Trophoblast cell (in vitro differentiated cells and primary cell): ENCODE data around the gene CDH15.
A peak's percentile ranks its signal among the peaks of the same experiment; 100 is the strongest.

Experiments
- DNase-seq, 2 donors: peaks; one replicate each; pipeline ENCODE4 v3.0.0-alpha.2; 2016
- H2AFZ ChIP-seq: 2 replicates; pipeline ENCODE4 v1.6.1; 2013; ENCODE audit warnings: low read length, moderate library complexity, mild to moderate bottlenecking; ENCODE audit not compliant: insufficient read depth, poor library complexity
- H2AK5ac ChIP-seq: 2 replicates; pipeline ENCODE4 v1.6.1; 2013; ENCODE audit warnings: mild to moderate bottlenecking, low read length
- H2BK120ac ChIP-seq: 2 replicates; pipeline ENCODE4 v1.6.1; 2013; ENCODE audit warnings: low read length, mild to moderate bottlenecking, moderate library complexity; ENCODE audit not compliant: insufficient read depth, poor library complexity
- H2BK12ac ChIP-seq: 2 replicates; pipeline ENCODE4 v1.6.1; 2013; ENCODE audit warnings: mild to moderate bottlenecking, low read length, moderate library complexity
- H2BK5ac ChIP-seq: 2 replicates; pipeline ENCODE4 v1.6.1; 2013; ENCODE audit warnings: low read length, low read depth, moderate library complexity, mild to moderate bottlenecking; ENCODE audit not compliant: poor library complexity
- H3K14ac ChIP-seq: 2 replicates; pipeline ENCODE4 v1.6.1; 2013; ENCODE audit warnings: mild to moderate bottlenecking, low read length
- H3K18ac ChIP-seq: 2 replicates; pipeline ENCODE4 v1.6.1; 2013; ENCODE audit warnings: mild to moderate bottlenecking, low read length
- H3K23ac ChIP-seq: 2 replicates; pipeline ENCODE4 v1.6.1; 2013; ENCODE audit warnings: low read length
- H3K27ac ChIP-seq: 2 replicates; pipeline ENCODE4 v1.5.1; 2013; ENCODE audit warnings: low read depth, mild to moderate bottlenecking, inconsistent platforms, low read length, moderate library complexity
- H3K27me3 ChIP-seq: 2 replicates; pipeline ENCODE4 v1.6.1; 2013; ENCODE audit warnings: inconsistent platforms, mild to moderate bottlenecking, low read length, moderate library complexity; ENCODE audit not compliant: insufficient read depth
- H3K36me3 ChIP-seq, 2 experiments: 1 replicate in 1 of 2; 2 replicates in 1 of 2; pipeline ENCODE4 v1.6.1; 2013; ENCODE audit warnings: low read length in 2 of 2, mild to moderate bottlenecking in 2 of 2, moderate library complexity in 1 of 2; ENCODE audit not compliant: insufficient read depth in 2 of 2, control insufficient read depth in 1 of 2
- H3K4ac ChIP-seq: 2 replicates; pipeline ENCODE4 v1.6.1; 2013; ENCODE audit warnings: low read depth, mild to moderate bottlenecking, low read length, moderate library complexity
- H3K4me1 ChIP-seq, 2 experiments: 1 replicate in 1 of 2; 2 replicates in 1 of 2; pipeline ENCODE4 v1.6.1; 2013; ENCODE audit warnings: low read length in 2 of 2, mild to moderate bottlenecking in 2 of 2, moderate library complexity in 1 of 2; ENCODE audit not compliant: insufficient read depth in 2 of 2, control insufficient read depth in 1 of 2
- H3K4me2 ChIP-seq: 2 replicates; pipeline ENCODE4 v1.6.1; 2013; ENCODE audit warnings: inconsistent platforms, mild to moderate bottlenecking, low read length, moderate library complexity
- H3K4me3 ChIP-seq: 2 replicates; pipeline ENCODE4 v1.5.1; 2013; ENCODE audit warnings: mild to moderate bottlenecking, low read depth, low read length, inconsistent platforms
- H3K79me1 ChIP-seq: one replicate; pipeline ENCODE4 v1.6.1; 2013; ENCODE audit warnings: low read length
- H3K79me2 ChIP-seq: 2 replicates; pipeline ENCODE4 v1.6.1; 2013; ENCODE audit warnings: low read length, mild to moderate bottlenecking; ENCODE audit not compliant: control insufficient read depth, insufficient read depth, poor library complexity
- H3K9ac ChIP-seq: 2 replicates; pipeline ENCODE4 v1.6.1; 2013; ENCODE audit warnings: mild to moderate bottlenecking, low read length
- H3K9me3 ChIP-seq: 2 replicates; pipeline ENCODE4 v1.6.1; 2013; ENCODE audit warnings: low read depth, mild to moderate bottlenecking, control low read depth, inconsistent platforms, low read length; ENCODE audit not compliant: insufficient read depth
- H4K12ac ChIP-seq: 2 replicates; pipeline ENCODE4 v1.6.1; 2013; ENCODE audit warnings: low read depth, mild to moderate bottlenecking, low read length, moderate library complexity
- H4K8ac ChIP-seq: 2 replicates; pipeline ENCODE4 v1.6.1; 2013; ENCODE audit warnings: low read depth, mild to moderate bottlenecking, low read length, moderate library complexity
- H4K91ac ChIP-seq: one replicate; pipeline ENCODE4 v1.6.1; 2013; ENCODE audit warnings: low read depth, mild to moderate bottlenecking, low read length, moderate library complexity
- WGBS: extraction: QIAGEN DNeasy Blood & Tissue Kit; methylation state at CpG from one replicate; pipeline ENCODE4 v1.1.7; 2013; ENCODE audit warnings: missing lambda C conversion rate; ENCODE audit not compliant: insufficient read length, insufficient coverage; ENCODE audit errors: extremely low coverage; 5-methylcytosine and 5-hydroxymethylcytosine counted together

The CDH15 gene

DNA sequence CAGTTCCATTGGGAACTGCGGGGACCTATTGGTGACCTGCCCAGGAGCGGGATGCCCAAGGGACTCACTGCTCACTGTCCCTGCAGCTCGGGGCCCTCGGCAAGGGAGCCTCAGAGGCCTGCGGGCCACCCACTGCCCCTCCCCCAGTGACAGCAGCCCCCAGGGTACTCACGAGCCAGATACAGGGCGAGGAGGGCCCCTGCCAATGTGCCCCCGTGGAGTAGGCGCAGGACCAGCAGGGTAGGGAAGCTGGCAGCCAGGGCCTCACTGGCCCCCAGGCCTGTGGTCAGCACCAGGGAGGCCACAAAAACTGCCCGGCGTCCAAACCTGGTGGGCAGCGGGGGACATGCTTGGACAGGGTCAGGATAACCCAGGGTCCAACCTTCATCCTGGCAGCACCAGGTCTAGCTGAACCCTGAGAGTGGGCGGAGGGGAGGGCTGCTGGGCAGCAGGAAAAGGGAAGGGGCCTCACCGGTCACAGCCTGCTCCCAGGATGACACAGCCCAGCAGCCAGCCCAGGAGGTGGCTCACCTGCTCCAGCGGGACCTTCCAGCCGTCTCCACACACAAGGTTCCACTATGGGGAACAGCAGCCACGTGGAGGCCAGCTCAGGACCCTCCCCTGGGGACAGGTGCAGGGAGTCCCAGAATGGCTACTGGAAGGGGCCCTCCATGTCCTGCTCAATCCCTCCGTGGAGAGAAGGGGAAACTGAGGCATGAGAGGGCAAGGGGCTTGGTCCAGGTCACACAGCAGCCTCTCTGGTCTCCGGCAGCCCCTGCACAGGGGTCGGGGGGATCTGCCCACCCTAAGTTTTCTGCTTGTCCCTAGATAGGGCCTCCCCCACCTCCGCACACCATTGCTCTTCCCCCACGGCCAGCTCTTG, 27.9 kb downstream of the CDH15 start:
- Histone ChIP-seq H3K79me1 (no peaks in the 10 kb centered on the region), H3K18ac (no peak overlapping the region), H3K9ac (no peak overlapping the region), H3K14ac (no peak overlapping the region), H2BK120ac (no peak overlapping the region), H3K4me2 (no peak overlapping the region), H3K36me3 (no peaks in the 10 kb centered on the region), H2BK12ac (no peak overlapping the region), H3K4me1 (peaks cover 8 to 9% of the 10 kb centered on the region in 2 experiments), H3K27ac (no peak overlapping the region), H3K79me2 (no peaks in the 10 kb centered on the region), H3K27me3 (peaks cover 26% of the 10 kb centered on the region), H3K23ac (no peak overlapping the region), H4K12ac (no peak overlapping the region), H4K91ac (no peak overlapping the region), H4K8ac (no peak overlapping the region), H3K4me3 (no peak overlapping the region), H2BK5ac (no peak overlapping the region), H3K4ac (no peak overlapping the region), H2AK5ac (no peak overlapping the region), H2AFZ (no peak overlapping the region), H3K9me3 (peaks cover 7% of the 10 kb centered on the region)
- WGBS, result no CpG with 5 or more reads among the region's 22 CpGs
- no peak for DNase-seq

DNA sequence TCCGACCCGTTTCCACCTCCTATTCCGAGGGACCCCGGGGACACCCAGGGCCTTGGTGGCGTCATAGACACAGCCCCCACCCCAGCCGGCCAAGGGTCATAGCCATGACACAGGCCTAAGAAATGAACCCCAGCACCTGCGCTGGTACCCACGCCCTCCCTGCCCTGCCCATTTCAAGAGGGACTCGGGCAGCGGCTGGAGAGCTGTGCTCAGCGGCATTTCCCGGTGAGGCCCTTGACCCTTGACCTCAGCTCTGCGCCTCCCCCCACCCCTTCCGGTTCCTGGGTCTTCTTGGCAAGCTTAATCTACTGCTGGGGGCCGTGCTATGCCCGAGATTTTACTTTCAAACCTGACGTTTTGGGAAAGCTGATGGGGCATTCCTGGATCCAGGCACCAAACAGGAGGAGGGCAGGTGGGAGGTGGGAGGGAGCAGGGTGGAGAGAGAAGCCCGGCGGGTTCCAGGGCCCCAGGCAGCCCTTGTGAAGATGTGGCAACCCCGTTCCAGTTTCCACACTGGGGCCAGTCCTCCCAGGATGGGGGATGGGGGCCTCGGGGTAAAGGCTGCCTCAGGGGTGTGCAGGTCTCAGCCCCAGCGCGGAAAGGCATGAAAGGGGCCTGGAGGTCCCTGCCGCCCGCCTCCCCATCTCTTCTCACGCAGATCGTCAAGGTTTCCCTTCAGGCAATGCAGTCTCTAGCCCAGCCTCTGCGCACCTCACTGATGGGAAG, 28.7 kb downstream of the CDH15 start, which contains the start of gene SLC22A31:
Gene SLC22A31 (minus strand): TSS at position 414 of the 726 bp plus-strand sequence. CDS start 36 bp downstream, at position 378.
- no peaks in the 10 kb centered on the region for H3K79me1 ChIP-seq
- H4K8ac ChIP-seq, result no peak within 1 kb of the TSS
- no peak within 1 kb of the TSS for H3K9ac ChIP-seq
- H2BK12ac ChIP-seq, result no peak within 1 kb of the TSS
- H4K91ac ChIP-seq, result no peak within 1 kb of the TSS
- H3K27ac ChIP-seq, result no peak within 1 kb of the TSS
- no peak within 1 kb of the TSS for H2BK5ac ChIP-seq
- peaks cover 26% of the 10 kb centered on the region for H3K27me3 ChIP-seq
- H3K4me2 ChIP-seq, result peak within 1 kb of the TSS; percentile 72
- H3K14ac ChIP-seq, result no peak within 1 kb of the TSS
- WGBS, result no CpG with 5 or more reads among the region's 28 CpGs
- H2BK120ac ChIP-seq, result no peak within 1 kb of the TSS
- H4K12ac ChIP-seq, result no peak within 1 kb of the TSS
- H3K79me2 ChIP-seq, result no peaks in the 10 kb centered on the region
- H3K18ac ChIP-seq, result no peak within 1 kb of the TSS
- no peak for DNase-seq
- H2AFZ ChIP-seq, result no peak within 1 kb of the TSS
- H3K23ac ChIP-seq, result no peak within 1 kb of the TSS
- H3K4ac ChIP-seq, result no peak within 1 kb of the TSS
- H3K4me3 ChIP-seq, result peak within 1 kb of the TSS; percentile 2
- peaks cover 7% of the 10 kb centered on the region for H3K9me3 ChIP-seq
- peaks cover 8 to 9% of the 10 kb centered on the region in 2 experiments for H3K4me1 ChIP-seq
- H3K36me3 ChIP-seq, result no peaks in the 10 kb centered on the region
- H2AK5ac ChIP-seq, result no peak within 1 kb of the TSS

DNA sequence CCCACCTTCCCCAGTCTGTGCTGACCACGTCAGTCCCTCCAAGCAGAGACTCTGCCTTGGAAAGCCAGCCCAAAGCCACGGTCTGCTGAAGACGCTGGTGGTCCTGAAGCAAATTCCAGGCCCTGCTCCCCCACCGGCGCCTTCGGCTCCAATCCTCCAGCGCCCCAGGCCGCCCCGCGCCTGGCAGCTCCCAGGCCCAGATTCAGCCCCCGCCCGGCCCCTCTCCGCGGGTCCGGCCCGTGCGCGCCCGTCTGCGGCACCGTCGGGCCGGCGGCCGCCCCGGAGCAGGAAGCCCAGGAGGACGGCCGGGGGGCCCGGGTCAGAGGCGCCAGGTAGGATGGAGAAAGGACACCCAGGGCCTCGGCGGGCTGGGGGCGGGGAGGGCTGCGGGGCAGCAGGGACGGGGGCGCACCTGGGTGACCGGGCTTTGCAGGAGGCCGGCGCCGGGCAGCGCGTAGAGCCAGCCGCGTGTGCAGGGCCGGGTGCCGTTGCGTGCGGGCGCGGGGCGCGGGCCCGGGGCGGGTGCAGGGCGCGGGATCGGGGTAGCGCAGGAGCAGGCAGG, 29.4 kb downstream of the CDH15 start:
- peak overlapping the region; percentile 72 for H3K4me2 ChIP-seq
- H3K18ac ChIP-seq, result no peak overlapping the region
- peaks cover 8 to 9% of the 10 kb centered on the region in 2 experiments for H3K4me1 ChIP-seq
- no peaks in the 10 kb centered on the region for H3K79me1 ChIP-seq
- no peak overlapping the region for H2BK120ac ChIP-seq
- peaks cover 26% of the 10 kb centered on the region for H3K27me3 ChIP-seq
- no peak overlapping the region for H3K9ac ChIP-seq
- H3K14ac ChIP-seq, result no peak overlapping the region
- H3K4me3 ChIP-seq, result peak overlapping the region; percentile 2
- H3K36me3 ChIP-seq, result no peaks in the 10 kb centered on the region
- H3K23ac ChIP-seq, result no peak overlapping the region
- no peak overlapping the region for H4K12ac ChIP-seq
- peaks cover 7% of the 10 kb centered on the region for H3K9me3 ChIP-seq
- no peak overlapping the region for H2BK5ac ChIP-seq
- H3K79me2 ChIP-seq, result no peaks in the 10 kb centered on the region
- no peak overlapping the region for H3K4ac ChIP-seq
- DNase-seq, result no peak
- WGBS, result no CpG with 5 or more reads among the region's 58 CpGs
- no peak overlapping the region for H2AK5ac ChIP-seq
- no peak overlapping the region for H4K91ac ChIP-seq
- H2AFZ ChIP-seq, result no peak overlapping the region
- no peak overlapping the region for H3K27ac ChIP-seq
- H4K8ac ChIP-seq, result no peak overlapping the region
- H2BK12ac ChIP-seq, result no peak overlapping the region

DNA sequence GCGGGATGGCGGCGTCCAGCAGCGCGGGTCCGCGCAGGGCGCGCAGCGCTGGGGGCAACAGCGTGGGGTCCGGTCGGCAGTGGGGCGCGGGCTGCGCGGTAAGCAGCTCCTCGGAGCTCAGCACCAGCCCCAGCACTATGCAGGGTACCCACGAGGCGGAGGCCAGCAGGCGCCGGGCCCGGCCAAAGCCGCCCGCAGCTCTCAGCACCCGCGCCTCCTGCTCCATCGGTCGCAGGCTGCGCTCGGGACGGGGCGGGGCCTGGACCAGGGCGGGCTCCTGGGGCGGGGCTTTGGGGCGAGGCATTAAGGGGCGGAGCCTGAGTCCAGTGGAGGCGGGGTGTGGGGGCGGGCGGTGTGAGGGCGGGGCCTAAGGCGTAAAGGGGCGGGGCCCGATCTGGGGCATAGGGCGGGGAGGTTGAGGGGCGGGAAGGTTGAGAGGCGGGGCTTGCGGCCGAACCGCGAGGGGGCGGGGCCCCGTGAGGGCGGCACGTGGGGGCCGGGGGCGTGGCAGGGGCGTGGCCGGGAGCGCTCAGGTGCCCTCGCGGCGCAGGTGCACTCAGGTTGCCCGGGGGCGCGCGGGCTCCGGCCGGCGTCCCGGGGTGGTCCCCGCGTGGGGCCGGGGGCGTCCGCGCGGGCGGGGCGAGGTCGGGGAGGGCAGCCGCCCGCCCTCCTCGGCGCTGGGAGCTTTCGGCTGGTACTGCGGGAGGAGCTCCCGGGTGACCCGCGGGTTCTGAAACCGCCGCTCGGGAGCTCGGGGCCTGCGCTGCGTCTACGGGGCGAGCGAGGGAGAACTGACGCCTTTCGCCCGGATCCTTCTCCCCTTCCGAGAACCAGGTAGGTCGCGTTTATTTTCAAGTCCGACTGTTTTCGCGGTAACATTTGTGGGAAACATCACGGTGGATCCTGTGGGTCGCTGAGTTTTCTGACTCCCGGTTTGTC, 30.2 kb downstream of the CDH15 start:
- H3K23ac ChIP-seq, result no peak overlapping the region
- no peak overlapping the region for H2BK120ac ChIP-seq
- no peak overlapping the region for H2AFZ ChIP-seq
- peaks cover 8 to 9% of the 10 kb centered on the region in 2 experiments for H3K4me1 ChIP-seq
- no peak overlapping the region for H3K27ac ChIP-seq
- WGBS, result no CpG with 5 or more reads among the region's 111 CpGs
- peak overlapping the region; percentile 2 for H3K4me3 ChIP-seq
- H4K12ac ChIP-seq, result no peak overlapping the region
- H3K9ac ChIP-seq, result no peak overlapping the region
- peak overlapping the region; percentile 72 for H3K4me2 ChIP-seq
- no peak overlapping the region for H2BK5ac ChIP-seq
- peaks cover 26% of the 10 kb centered on the region for H3K27me3 ChIP-seq
- H3K4ac ChIP-seq, result no peak overlapping the region
- H4K8ac ChIP-seq, result no peak overlapping the region
- no peak overlapping the region for H3K14ac ChIP-seq
- H3K79me2 ChIP-seq, result no peaks in the 10 kb centered on the region
- peak; percentile 64 to 81 for DNase-seq
- H3K18ac ChIP-seq, result no peak overlapping the region
- no peak overlapping the region for H2BK12ac ChIP-seq
- H2AK5ac ChIP-seq, result no peak overlapping the region
- no peaks in the 10 kb centered on the region for H3K36me3 ChIP-seq
- no peaks in the 10 kb centered on the region for H3K79me1 ChIP-seq
- H3K9me3 ChIP-seq, result peaks cover 7% of the 10 kb centered on the region
- H4K91ac ChIP-seq, result no peak overlapping the region
